HUDEP-2 (cell line): Measurements from ENCODE around the gene ULK3.

ENCODE experiments used
- DNase-seq, 76 experiments: peaks; one replicate each; lab custom pipeline; 2025; ENCODE audit not compliant: unreplicated experiment in 76 of 76; lab: John Stamatoyannopoulos, UW

ULK3 gene

DNA sequence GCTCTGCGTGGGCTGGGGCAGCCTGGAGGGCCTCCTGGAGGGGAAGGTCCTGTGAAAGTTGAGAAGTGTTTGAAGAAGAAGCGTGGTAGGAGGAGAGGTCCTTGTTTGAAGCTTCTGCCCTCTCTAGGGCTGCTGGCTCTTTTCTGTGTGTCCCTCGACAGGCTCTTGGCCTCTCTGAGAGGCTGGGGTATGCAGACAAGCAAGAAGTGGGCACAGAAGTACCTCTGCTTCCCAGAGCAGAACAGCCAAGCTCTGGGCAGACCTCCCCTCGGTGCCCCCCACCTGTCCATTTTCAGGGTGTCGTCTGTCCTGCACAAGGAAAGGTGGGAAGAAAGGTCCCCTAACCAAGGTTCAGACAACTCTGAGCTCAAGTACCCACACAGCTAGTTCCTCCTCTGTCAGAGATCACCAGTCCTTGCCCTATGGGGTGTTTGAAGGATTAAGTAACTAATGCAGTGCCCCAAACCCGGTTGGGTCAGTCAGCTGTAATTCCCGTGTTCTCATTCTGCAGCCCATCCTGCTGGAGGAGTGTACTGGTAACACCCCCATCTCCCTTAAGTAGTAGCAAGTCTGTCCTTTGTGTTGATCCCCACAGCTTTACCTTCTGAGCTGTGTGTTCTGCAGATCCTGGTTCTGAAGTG is 54.8 kb downstream of the ULK3 start:
- DNase-seq = no peak

DNA sequence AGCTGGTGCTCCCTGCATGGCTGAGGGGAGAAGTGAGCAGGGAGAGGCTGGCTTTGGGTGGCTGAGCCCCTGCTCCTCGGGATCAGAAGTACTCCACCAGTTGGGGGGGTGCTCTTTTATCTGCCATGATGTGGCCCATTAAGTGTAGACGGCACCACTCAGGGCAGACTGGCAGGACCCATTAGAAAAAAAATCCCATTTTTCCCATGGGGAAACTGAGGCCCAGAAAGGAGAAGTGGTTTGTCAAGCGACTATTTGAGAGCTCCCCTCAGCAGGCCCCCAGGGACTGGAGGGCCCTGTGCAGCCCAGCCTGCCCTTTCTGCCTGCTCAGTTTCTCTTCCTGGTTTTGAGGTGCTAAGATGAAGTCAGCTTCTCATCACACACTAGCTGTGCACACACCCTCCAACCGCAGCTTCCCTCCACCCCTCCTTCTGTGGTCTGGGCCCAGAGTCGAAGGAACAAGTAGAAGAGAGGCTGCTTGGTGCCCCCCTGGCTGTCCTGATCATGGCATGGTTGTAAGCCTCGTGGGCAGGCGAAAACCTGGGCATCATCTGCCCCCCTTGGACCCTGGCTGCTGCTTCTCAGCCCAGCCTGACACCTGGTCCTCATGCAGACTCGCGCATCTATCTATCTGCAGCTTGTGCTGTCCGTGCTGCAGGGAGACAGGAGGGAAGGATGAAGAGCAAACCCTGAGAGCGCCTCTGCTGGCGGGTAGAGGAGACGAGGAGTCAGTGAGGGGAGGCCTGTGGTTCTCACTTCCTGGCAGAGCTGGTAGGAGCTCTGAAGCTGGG is 55.5 kb downstream of the ULK3 start:
- peak in 73 of 76 experiments; percentile 22 to 85 (median 68) for DNase-seq

DNA sequence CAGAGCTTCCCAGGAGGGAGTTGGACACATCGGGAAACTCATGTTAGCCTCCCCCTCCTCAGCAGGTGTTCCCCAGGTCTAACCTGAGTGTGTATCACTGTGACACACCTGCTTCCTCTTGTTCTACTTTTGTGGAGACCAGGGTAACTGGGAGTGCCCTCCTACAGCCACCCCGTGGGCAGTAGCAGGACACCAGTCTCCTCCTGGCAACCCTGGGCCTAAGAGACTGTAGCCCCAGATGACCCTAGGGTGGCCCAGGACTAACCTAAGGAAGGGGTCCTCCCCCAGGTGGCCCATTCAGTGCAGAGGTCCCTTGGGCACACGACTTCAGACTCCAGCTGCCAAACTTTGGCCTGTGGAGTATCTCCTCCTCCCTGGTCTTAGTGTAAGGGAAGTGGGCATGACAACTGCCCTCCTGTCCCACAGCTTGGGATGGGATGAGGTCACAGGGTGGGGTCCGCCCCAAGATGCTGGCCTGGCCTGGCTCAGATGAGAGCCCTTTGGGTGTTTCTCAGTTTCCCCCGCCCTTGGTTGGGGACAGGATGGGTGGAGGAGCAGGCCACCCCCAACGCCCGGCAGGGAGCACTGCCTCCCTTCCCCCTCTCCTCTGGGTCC is 56.3 kb downstream of the ULK3 start:
- DNase-seq = peak in 4 of 76 experiments; percentile 6 to 24 (median 22)
